ENCODE data around the gene SCFD2. TPM values are rescaled to one million over a fixed set of nuclear protein-coding genes. Genes with fewer than 3 reads are reported as not detected.

The SCFD2 gene
- total RNA-seq, 2 experiments from 2014 or later, result 23.0 to 24.5 TPM

DNA sequence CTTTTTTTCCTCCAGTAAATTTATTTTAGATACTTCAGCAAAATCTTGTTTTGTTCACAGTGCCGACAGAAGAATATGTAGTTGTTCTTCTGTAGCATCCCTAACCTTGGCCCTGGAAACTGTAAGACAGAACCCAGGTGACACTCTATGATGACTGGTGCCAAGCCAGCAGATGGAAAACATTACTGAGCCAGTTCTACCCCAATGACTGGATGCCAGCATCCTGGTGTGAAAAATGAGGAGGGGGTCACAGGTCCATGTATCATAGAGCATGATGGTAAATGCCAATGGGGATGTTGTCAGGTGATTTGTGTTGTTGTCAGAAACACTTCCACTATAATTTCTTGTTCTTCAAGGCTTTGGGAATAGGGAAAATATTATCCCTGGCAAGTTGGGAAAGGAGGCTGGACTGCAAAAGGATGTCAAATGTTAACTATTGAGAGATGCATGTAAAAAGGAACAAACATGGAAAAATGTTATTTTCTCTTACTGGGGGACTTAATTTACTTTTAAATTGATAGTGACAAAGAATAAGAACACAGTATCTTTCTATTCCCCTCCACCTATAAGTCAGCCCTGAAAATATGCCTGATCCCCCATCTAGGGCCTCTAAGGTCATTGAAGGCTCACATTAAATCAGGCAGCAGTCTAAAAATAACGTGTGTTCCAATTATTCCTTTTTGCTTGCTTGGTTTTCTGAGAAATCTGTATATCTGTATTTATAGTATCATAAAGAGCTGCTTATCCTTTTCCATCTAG is 343.9 kb downstream of the SCFD2 start:
- Mint-ChIP-seq H3K36me3 (ENCODE audit: low read depth) (no peaks in the 10 kb centered on the region), H3K4me1 (no peaks in the 10 kb centered on the region), H3K4me3 (no peak overlapping the region), H3K9me3 (no peaks in the 10 kb centered on the region), H3K27ac (no peak overlapping the region), H3K27me3 (no peaks in the 10 kb centered on the region)
- no peak for DNase-seq
- POLR2A ChIA-PET, result no interaction called here
- CTCF ChIA-PET, result interaction anchor here (1.4 kb wide), 1 partner anchor 11 kb away, joined by 3 read pairs; no protein-coding TSS in a partner anchor

GRCh38 chr4:53019485-53020382 is 346.1 kb downstream of the SCFD2 start:
- ChIA-PET POLR2A (no interaction called here), CTCF (interaction anchor here (0.6 to 1.2 kb wide), 3 partner anchors 10 to 400 kb away, joined by 3 to 4 read pairs (median 3); no protein-coding TSS in a partner anchor)
- H3K36me3 Mint-ChIP-seq (ENCODE audit: low read depth), result no peaks in the 10 kb centered on the region
- no peak overlapping the region for H3K27ac Mint-ChIP-seq
- H3K4me3 Mint-ChIP-seq, result no peak overlapping the region
- no peak for DNase-seq
- no peaks in the 10 kb centered on the region for H3K27me3 Mint-ChIP-seq
- no peaks in the 10 kb centered on the region for H3K4me1 Mint-ChIP-seq
- H3K9me3 Mint-ChIP-seq, result no peaks in the 10 kb centered on the region

- Mint-ChIP-seq H3K4me1 (peaks cover 6% of the 10 kb centered on the region), H3K9me3 (no peaks in the 10 kb centered on the region), H3K27ac (no peak overlapping the region), H3K4me3 (no peak overlapping the region), H3K27me3 (no peaks in the 10 kb centered on the region), H3K36me3 (ENCODE audit: low read depth) (no peaks in the 10 kb centered on the region)
- no peak for DNase-seq
- POLR2A ChIA-PET, result no interaction called here
- CTCF ChIA-PET, result no interaction called here
These were observed 347.4 kb downstream of the SCFD2 start for GRCh38 chr4:53018471-53018870.

DNA sequence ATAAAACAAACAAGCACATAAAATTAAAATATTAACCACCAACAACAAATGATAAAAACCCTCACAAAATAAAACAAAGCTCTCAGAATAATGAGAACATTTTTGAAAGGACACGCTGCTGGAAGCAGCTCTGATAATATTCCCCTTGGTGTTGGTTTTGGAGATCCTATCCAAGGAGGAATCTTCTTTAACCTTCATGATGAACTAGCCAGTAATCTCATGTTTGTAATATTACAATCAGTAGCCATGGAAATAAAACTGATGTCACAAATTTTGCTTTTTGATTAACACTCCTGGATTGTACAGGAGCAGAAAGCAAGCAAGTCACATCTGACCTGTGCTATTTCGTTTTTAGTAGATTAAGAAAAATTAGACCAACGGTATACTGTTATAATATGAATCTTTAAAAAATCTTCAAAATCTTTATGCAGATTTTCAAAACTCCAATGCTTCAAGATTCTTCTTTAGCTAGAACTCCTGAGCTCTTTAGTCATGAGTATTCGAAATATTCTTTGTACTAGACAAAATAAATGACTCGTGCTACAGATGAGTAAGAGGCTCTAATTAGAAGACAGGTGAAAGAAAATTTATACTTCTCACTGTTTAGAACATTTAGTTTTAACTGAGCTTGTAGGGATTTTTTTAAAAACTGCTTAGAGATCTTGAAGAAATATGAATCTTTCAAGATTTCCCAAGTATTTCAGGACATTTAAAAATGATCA is 349.6 kb downstream of the SCFD2 start:
- no peaks in the 10 kb centered on the region for H3K9me3 Mint-ChIP-seq
- no peak overlapping the region for H3K27ac Mint-ChIP-seq
- DNase-seq, result no peak
- peaks cover 28% of the 10 kb centered on the region for H3K4me1 Mint-ChIP-seq
- H3K4me3 Mint-ChIP-seq, result no peak overlapping the region
- ChIA-PET CTCF (interaction anchor here (0.8 kb wide), 1 partner anchor 179 kb away, joined by 3 read pairs; no protein-coding TSS in a partner anchor), POLR2A (no interaction called here)
- peaks cover 1% of the 10 kb centered on the region for H3K36me3 Mint-ChIP-seq (ENCODE audit: low read depth)
- H3K27me3 Mint-ChIP-seq, result no peaks in the 10 kb centered on the region

GRCh38 chr4:53015681-53016080 is 350.2 kb downstream of the SCFD2 start:
- Mint-ChIP-seq H3K9me3 (no peaks in the 10 kb centered on the region), H3K36me3 (ENCODE audit: low read depth) (peaks cover 1% of the 10 kb centered on the region), H3K27me3 (no peaks in the 10 kb centered on the region), H3K4me3 (no peak overlapping the region), H3K4me1 (peaks cover 34% of the 10 kb centered on the region), H3K27ac (no peak overlapping the region)
- DNase-seq, result peak; percentile 13
- ChIA-PET CTCF (interaction anchor here (1.2 kb wide), 1 partner anchor 372 kb away, joined by 3 read pairs; no protein-coding TSS in a partner anchor), POLR2A (no interaction called here)

GRCh38 chr4:53014881-53015280 is 351.0 kb downstream of the SCFD2 start:
- Mint-ChIP-seq H3K27ac (no peak overlapping the region), H3K27me3 (no peaks in the 10 kb centered on the region), H3K36me3 (ENCODE audit: low read depth) (peaks cover 1% of the 10 kb centered on the region), H3K4me3 (no peak overlapping the region), H3K9me3 (no peaks in the 10 kb centered on the region), H3K4me1 (peaks cover 42% of the 10 kb centered on the region)
- ChIA-PET POLR2A (no interaction called here), CTCF (interaction anchor here (0.7 to 1.2 kb wide), 3 partner anchors 10 to 373 kb away, joined by 3 read pairs; no protein-coding TSS in a partner anchor)
- no peak for DNase-seq

GRCh38 chr4:53013873-53014775 is 351.7 kb downstream of the SCFD2 start:
- peak overlapping the region; percentile 5 for H3K27ac Mint-ChIP-seq
- H3K4me3 Mint-ChIP-seq, result no peak overlapping the region
- no peak for DNase-seq
- H3K36me3 Mint-ChIP-seq (ENCODE audit: low read depth), result peaks cover 5% of the 10 kb centered on the region
- no peaks in the 10 kb centered on the region for H3K27me3 Mint-ChIP-seq
- H3K9me3 Mint-ChIP-seq, result no peaks in the 10 kb centered on the region
- CTCF ChIA-PET, result interaction anchor here (0.9 to 1.5 kb wide), 3 partner anchors 14 to 374 kb away, joined by 3 to 6 read pairs (median 3); no protein-coding TSS in a partner anchor
- POLR2A ChIA-PET, result no interaction called here
- H3K4me1 Mint-ChIP-seq, result peaks cover 46% of the 10 kb centered on the region

DNA sequence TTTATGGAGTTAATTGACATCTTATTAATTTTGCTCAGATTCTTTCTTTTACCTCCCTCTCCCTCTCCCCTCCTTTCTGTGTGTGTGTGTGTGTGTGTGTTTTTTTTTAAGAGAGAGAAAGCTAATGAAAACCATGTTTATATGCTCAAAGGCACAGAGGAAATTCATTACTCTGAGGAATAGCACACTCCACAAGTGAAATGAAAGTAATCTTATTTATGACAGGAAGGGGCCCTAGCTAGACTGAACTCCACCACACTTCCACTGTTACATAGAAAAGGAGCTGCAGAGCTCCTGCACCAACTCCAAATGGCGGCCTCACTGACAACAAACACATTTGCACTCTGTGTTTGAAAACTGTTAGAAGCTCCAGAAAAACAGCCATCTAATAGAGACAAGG is 353.1 kb downstream of the SCFD2 start:
- Mint-ChIP-seq H3K27ac (peak overlapping the region; percentile 96), H3K36me3 (ENCODE audit: low read depth) (peaks cover 5% of the 10 kb centered on the region), H3K4me3 (peak overlapping the region; percentile 68), H3K27me3 (no peaks in the 10 kb centered on the region), H3K4me1 (peaks cover 46% of the 10 kb centered on the region), H3K9me3 (no peaks in the 10 kb centered on the region)
- POLR2A ChIA-PET, result no interaction called here
- CTCF ChIA-PET, result interaction anchor here (0.8 to 1.7 kb wide), 3 partner anchors 12 to 1221 kb away, joined by 3 to 6 read pairs (median 4); no protein-coding TSS in a partner anchor
- DNase-seq, result peak; percentile 43

- Mint-ChIP-seq H3K4me3 (no peak overlapping the region), H3K4me1 (peaks cover 46% of the 10 kb centered on the region), H3K27me3 (no peaks in the 10 kb centered on the region), H3K9me3 (no peaks in the 10 kb centered on the region), H3K36me3 (ENCODE audit: low read depth) (peaks cover 5% of the 10 kb centered on the region), H3K27ac (peak overlapping the region; percentile 60)
- CTCF ChIA-PET, result interaction anchor here (0.9 to 1.7 kb wide), 2 partner anchors 11 kb away, joined by 3 to 4 read pairs; no protein-coding TSS in a partner anchor
- DNase-seq, result no peak
- POLR2A ChIA-PET, result no interaction called here
These were observed 354.5 kb downstream of the SCFD2 start for GRCh38 chr4:53011259-53011905.

DNA sequence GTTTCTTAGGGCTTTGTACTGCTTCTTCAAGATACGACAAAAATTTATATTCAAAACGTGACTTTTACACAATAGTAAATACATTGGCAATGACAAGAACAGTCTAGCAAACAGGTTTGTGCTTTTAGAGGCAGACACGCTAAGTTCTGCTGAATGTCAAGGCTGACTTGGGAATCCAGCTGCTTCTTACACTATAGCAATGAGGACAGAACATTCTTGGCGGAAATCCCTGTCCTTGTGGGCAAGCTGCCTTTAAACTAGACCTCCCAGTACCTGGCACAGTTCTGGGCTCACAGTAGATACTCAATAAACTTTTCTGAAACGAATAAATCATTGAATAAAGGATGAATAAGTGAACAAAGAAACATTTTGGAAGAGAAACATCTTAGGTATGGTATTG is 355.5 kb downstream of the SCFD2 start:
- ChIA-PET CTCF (interaction anchor here (1.2 kb wide), 1 partner anchor 10 kb away, joined by 3 read pairs; no protein-coding TSS in a partner anchor), POLR2A (no interaction called here)
- Mint-ChIP-seq H3K9me3 (no peaks in the 10 kb centered on the region), H3K4me3 (no peak overlapping the region), H3K36me3 (ENCODE audit: low read depth) (peaks cover 5% of the 10 kb centered on the region), H3K4me1 (peaks cover 46% of the 10 kb centered on the region), H3K27me3 (no peaks in the 10 kb centered on the region), H3K27ac (peak overlapping the region; percentile 5)
- DNase-seq, result no peak

- Mint-ChIP-seq H3K27ac (no peak overlapping the region), H3K4me1 (peaks cover 46% of the 10 kb centered on the region), H3K36me3 (ENCODE audit: low read depth) (peaks cover 5% of the 10 kb centered on the region), H3K27me3 (no peaks in the 10 kb centered on the region), H3K9me3 (no peaks in the 10 kb centered on the region), H3K4me3 (no peak overlapping the region)
- ChIA-PET POLR2A (no interaction called here), CTCF (interaction anchor here (1.2 kb wide), 1 partner anchor 11 kb away, joined by 3 read pairs; no protein-coding TSS in a partner anchor)
- no peak for DNase-seq
These were observed 356.0 kb downstream of the SCFD2 start for GRCh38 chr4:53009824-53010223.
